HepG2 (cell line): ENCODE results near the gene SAMD8. TPM values are rescaled to one million over a fixed set of nuclear protein-coding genes. Genes with fewer than 3 reads are reported as not detected.

ENCODE experiments used
- ARNT2 ChIP-seq: sonication (generic); formaldehyde crosslinking; IDR thresholded peaks from 2 replicates; pipeline ENCODE4 v1.8.0; 2022; ENCODE audit warnings: mild to moderate bottlenecking, low read depth, missing genetic modification reagents, moderate library complexity
- ASH2L ChIP-seq: fragments of 300-600, 200-600 bp; sonication (generic); IDR thresholded peaks from 2 replicates; pipeline ENCODE4 v1.7.0; 2017; ENCODE audit warnings: low read depth, mild to moderate bottlenecking, moderate library complexity, mixed read lengths, low read length; ENCODE audit not compliant: insufficient read length
- FOXC1 ChIP-seq: sonication (generic); formaldehyde crosslinking; IDR thresholded peaks from 2 replicates; pipeline ENCODE4 v1.8.0; 2022; ENCODE audit warnings: mild to moderate bottlenecking, missing genetic modification reagents, borderline replicate concordance
- NFE2L2 ChIP-seq: fragments of 150-350 bp; IDR thresholded peaks from 2 replicates; pipeline ENCODE4 v1.6.1; 2014; ENCODE audit warnings: low read length
- PAF1 ChIP-seq: IDR thresholded peaks from 2 replicates; pipeline ENCODE4 v1.6.1; 2016; ENCODE audit warnings: missing genetic modification reagents, missing compliant biosample characterization
- REL ChIP-seq: sonication (generic); formaldehyde crosslinking; conservative IDR thresholded peaks from 2 replicates; pipeline ENCODE4 v1.8.0; 2022; ENCODE audit warnings: mild to moderate bottlenecking, missing genetic modification reagents, moderate library complexity
- ZFP1 ChIP-seq: IDR thresholded peaks from 2 replicates; pipeline ENCODE4 v1.6.1; 2016
- ZNF549 ChIP-seq: sonication (generic); formaldehyde crosslinking; IDR thresholded peaks from 2 replicates; pipeline ENCODE4 v1.5.0; 2020; ENCODE audit warnings: missing genetic modification reagents
- ZNF563 ChIP-seq: sonication (generic); formaldehyde crosslinking; IDR thresholded peaks from 2 replicates; pipeline ENCODE4 v1.8.0; 2022; ENCODE audit warnings: mild to moderate bottlenecking, moderate library complexity, missing genetic modification reagents
- ZNF567 ChIP-seq: sonication (generic); formaldehyde crosslinking; IDR thresholded peaks from 2 replicates; pipeline ENCODE4 v1.8.1; 2023; ENCODE audit warnings: mild to moderate bottlenecking, missing genetic modification reagents, borderline replicate concordance
- ZNF75D ChIP-seq: sonication (generic); formaldehyde crosslinking; IDR thresholded peaks from 2 replicates; pipeline ENCODE4 v1.8.1; 2023; ENCODE audit warnings: missing genetic modification reagents, mild to moderate bottlenecking, borderline replicate concordance
- polyA plus RNA-seq, 8 experiments: library from polyadenylated mRNA; depleted of rRNA in 3 of 8; stranded (reverse) in 7 of 8; unstranded in 1 of 8; fragments of >200 nt; fragmentation: Illumina TruSeq in 4 of 8; extraction: Trizol in 4 of 8; gene quantifications; 2 replicates each; pipeline versions ENCODE4 v1.2.1 to v1.2.3, GENCODE V29; 2011 to 2016; ENCODE audit warnings: low read depth in 4 of 8, missing spikeins in 1 of 8, mixed read lengths in 1 of 8; ENCODE audit not compliant: insufficient read depth in 1 of 8
- total RNA-seq, 5 experiments: library from RNA; depleted of rRNA; stranded (reverse); fragments of >200 nt; fragmentation: Illumina TruSeq; extraction: Trizol; gene quantifications; 2 replicates each; pipeline ENCODE4 v1.2.3, GENCODE V29; 2016; ENCODE audit warnings: low read depth in 1 of 5
- TF ChIP-seq, protein P1 (sequence below), 2 experiments: sonication (generic) in 1 of 2; formaldehyde crosslinking in 1 of 2; IDR thresholded peaks; 2 replicates each; pipeline versions ENCODE4 v1.6.1 to v1.9.0; 2014 to 2022; ENCODE audit warnings: antibody characterized with exemption in 1 of 2, borderline replicate concordance in 1 of 2, inconsistent platforms in 1 of 2, low read depth in 1 of 2, missing genetic modification reagents in 1 of 2
- TF ChIP-seq, protein P2 (sequence below): sonication (generic); formaldehyde crosslinking; IDR thresholded peaks from 2 replicates; pipeline ENCODE4 v1.4.0; 2020; ENCODE audit warnings: missing genetic modification reagents
- TF ChIP-seq, protein P3 (sequence below): sonication (generic); formaldehyde crosslinking; IDR thresholded peaks from 2 replicates; pipeline ENCODE4 v1.4.0; 2020; ENCODE audit warnings: mild to moderate bottlenecking, missing genetic modification reagents
- TF ChIP-seq, protein P4 (sequence below): sonication (generic); formaldehyde crosslinking; IDR thresholded peaks from 2 replicates; pipeline ENCODE4 v1.9.0; 2021; ENCODE audit warnings: missing genetic modification reagents, borderline replicate concordance

Gene SAMD8
- total and polyA plus RNA-seq, 2 of the 13 experiments (the other 11 are each of a cell fraction or from before 2014, with no cell fraction given), result 10.4 to 13.2 TPM

DNA sequence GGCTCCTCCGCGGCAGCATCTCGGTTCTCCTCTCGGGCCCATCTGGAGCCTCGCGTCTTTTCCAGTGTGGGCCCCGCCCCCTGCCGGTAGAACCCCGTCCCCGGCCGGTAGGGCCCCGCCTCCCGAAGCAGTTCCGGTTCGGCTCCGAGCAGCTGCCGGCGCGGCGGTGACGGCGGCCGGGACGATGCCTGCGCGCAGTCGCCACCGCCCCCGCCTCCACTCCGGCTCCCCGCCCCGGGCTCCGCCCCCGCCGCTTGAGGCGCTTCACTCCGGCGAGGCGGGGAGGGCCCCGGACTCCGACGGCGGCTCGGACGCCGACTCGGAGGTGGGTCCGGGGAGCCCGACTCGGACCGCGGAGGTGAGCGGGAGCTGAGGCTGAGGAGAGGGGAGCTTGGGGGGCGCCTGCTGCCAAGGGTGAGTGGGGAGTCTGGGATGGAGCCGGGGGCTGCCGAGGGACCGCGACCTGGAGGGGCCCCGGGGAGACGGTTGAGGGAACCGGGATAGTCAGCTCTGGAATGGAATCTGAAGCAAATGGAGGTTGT lies at the start of gene SAMD8 (continued):
- TF ChIP-seq, protein P1, sequence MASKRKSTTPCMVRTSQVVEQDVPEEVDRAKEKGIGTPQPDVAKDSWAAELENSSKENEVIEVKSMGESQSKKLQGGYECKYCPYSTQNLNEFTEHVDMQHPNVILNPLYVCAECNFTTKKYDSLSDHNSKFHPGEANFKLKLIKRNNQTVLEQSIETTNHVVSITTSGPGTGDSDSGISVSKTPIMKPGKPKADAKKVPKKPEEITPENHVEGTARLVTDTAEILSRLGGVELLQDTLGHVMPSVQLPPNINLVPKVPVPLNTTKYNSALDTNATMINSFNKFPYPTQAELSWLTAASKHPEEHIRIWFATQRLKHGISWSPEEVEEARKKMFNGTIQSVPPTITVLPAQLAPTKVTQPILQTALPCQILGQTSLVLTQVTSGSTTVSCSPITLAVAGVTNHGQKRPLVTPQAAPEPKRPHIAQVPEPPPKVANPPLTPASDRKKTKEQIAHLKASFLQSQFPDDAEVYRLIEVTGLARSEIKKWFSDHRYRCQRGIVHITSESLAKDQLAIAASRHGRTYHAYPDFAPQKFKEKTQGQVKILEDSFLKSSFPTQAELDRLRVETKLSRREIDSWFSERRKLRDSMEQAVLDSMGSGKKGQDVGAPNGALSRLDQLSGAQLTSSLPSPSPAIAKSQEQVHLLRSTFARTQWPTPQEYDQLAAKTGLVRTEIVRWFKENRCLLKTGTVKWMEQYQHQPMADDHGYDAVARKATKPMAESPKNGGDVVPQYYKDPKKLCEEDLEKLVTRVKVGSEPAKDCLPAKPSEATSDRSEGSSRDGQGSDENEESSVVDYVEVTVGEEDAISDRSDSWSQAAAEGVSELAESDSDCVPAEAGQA (IDR thresholded peaks at IDR 0.05; ENCODE audit: low read depth), result no peak
- TF ChIP-seq, protein P1 (CRISPR knock-in tag; IDR thresholded peaks at IDR 0.05; ENCODE audit: borderline replicate concordance), result no peak
- no peak for TF ChIP-seq ARNT2 (CRISPR knock-in tag)
- TF ChIP-seq FOXC1 (CRISPR knock-in tag), result peak; percentile 42; the same call in 1 of the 2 replicates
- no peak for TF ChIP-seq PAF1 (CRISPR knock-in tag)
- TF ChIP-seq ZNF567 (CRISPR knock-in tag), result no peak
- TF ChIP-seq ZFP1 (CRISPR knock-in tag), result no peak
- peak; percentile 49; the same call in 1 of the 2 replicates for TF ChIP-seq ZNF563 (CRISPR knock-in tag)
- TF ChIP-seq NFE2L2, result no peak
- no peak for TF ChIP-seq ZNF549
- TF ChIP-seq ZNF75D, result no peak
- TF ChIP-seq ASH2L, result peak; percentile 92
- TF ChIP-seq REL (CRISPR knock-in tag), result 0 out of 2 replicates have a peak, but pooled peaks have one; percentile 65
- TF ChIP-seq, protein P2, sequence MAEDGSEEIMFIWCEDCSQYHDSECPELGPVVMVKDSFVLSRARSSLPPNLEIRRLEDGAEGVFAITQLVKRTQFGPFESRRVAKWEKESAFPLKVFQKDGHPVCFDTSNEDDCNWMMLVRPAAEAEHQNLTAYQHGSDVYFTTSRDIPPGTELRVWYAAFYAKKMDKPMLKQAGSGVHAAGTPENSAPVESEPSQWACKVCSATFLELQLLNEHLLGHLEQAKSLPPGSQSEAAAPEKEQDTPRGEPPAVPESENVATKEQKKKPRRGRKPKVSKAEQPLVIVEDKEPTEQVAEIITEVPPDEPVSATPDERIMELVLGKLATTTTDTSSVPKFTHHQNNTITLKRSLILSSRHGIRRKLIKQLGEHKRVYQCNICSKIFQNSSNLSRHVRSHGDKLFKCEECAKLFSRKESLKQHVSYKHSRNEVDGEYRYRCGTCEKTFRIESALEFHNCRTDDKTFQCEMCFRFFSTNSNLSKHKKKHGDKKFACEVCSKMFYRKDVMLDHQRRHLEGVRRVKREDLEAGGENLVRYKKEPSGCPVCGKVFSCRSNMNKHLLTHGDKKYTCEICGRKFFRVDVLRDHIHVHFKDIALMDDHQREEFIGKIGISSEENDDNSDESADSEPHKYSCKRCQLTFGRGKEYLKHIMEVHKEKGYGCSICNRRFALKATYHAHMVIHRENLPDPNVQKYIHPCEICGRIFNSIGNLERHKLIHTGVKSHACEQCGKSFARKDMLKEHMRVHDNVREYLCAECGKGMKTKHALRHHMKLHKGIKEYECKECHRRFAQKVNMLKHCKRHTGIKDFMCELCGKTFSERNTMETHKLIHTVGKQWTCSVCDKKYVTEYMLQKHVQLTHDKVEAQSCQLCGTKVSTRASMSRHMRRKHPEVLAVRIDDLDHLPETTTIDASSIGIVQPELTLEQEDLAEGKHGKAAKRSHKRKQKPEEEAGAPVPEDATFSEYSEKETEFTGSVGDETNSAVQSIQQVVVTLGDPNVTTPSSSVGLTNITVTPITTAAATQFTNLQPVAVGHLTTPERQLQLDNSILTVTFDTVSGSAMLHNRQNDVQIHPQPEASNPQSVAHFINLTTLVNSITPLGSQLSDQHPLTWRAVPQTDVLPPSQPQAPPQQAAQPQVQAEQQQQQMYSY (CRISPR knock-in tag), result no peak
- TF ChIP-seq, protein P3, sequence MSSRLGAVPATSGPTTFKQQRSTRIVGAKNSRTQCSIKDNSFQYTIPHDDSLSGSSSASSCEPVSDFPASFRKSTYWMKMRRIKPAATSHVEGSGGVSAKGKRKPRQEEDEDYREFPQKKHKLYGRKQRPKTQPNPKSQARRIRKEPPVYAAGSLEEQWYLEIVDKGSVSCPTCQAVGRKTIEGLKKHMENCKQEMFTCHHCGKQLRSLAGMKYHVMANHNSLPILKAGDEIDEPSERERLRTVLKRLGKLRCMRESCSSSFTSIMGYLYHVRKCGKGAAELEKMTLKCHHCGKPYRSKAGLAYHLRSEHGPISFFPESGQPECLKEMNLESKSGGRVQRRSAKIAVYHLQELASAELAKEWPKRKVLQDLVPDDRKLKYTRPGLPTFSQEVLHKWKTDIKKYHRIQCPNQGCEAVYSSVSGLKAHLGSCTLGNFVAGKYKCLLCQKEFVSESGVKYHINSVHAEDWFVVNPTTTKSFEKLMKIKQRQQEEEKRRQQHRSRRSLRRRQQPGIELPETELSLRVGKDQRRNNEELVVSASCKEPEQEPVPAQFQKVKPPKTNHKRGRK (CRISPR knock-in tag), result no peak
- TF ChIP-seq, protein P4, sequence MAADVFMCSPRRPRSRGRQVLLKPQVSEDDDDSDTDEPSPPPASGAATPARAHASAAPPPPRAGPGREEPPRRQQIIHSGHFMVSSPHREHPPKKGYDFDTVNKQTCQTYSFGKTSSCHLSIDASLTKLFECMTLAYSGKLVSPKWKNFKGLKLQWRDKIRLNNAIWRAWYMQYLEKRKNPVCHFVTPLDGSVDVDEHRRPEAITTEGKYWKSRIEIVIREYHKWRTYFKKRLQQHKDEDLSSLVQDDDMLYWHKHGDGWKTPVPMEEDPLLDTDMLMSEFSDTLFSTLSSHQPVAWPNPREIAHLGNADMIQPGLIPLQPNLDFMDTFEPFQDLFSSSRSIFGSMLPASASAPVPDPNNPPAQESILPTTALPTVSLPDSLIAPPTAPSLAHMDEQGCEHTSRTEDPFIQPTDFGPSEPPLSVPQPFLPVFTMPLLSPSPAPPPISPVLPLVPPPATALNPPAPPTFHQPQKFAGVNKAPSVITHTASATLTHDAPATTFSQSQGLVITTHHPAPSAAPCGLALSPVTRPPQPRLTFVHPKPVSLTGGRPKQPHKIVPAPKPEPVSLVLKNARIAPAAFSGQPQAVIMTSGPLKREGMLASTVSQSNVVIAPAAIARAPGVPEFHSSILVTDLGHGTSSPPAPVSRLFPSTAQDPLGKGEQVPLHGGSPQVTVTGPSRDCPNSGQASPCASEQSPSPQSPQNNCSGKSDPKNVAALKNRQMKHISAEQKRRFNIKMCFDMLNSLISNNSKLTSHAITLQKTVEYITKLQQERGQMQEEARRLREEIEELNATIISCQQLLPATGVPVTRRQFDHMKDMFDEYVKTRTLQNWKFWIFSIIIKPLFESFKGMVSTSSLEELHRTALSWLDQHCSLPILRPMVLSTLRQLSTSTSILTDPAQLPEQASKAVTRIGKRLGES (CRISPR knock-in tag), result no peak
